LNCAP (cell line): ENCODE measurements around the gene SLC22A8.
A peak's percentile ranks its signal among the peaks of the same experiment; 100 is the strongest.

Experiments
- TF ChIP-seq, protein P1 (sequence below): fragments of 450-650 bp; IDR thresholded peaks from 2 replicates; pipeline ENCODE4 v1.5.1; 2017; ENCODE audit warnings: mild to moderate bottlenecking

Gene SLC22A8, protein sequence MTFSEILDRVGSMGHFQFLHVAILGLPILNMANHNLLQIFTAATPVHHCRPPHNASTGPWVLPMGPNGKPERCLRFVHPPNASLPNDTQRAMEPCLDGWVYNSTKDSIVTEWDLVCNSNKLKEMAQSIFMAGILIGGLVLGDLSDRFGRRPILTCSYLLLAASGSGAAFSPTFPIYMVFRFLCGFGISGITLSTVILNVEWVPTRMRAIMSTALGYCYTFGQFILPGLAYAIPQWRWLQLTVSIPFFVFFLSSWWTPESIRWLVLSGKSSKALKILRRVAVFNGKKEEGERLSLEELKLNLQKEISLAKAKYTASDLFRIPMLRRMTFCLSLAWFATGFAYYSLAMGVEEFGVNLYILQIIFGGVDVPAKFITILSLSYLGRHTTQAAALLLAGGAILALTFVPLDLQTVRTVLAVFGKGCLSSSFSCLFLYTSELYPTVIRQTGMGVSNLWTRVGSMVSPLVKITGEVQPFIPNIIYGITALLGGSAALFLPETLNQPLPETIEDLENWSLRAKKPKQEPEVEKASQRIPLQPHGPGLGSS

DNA sequence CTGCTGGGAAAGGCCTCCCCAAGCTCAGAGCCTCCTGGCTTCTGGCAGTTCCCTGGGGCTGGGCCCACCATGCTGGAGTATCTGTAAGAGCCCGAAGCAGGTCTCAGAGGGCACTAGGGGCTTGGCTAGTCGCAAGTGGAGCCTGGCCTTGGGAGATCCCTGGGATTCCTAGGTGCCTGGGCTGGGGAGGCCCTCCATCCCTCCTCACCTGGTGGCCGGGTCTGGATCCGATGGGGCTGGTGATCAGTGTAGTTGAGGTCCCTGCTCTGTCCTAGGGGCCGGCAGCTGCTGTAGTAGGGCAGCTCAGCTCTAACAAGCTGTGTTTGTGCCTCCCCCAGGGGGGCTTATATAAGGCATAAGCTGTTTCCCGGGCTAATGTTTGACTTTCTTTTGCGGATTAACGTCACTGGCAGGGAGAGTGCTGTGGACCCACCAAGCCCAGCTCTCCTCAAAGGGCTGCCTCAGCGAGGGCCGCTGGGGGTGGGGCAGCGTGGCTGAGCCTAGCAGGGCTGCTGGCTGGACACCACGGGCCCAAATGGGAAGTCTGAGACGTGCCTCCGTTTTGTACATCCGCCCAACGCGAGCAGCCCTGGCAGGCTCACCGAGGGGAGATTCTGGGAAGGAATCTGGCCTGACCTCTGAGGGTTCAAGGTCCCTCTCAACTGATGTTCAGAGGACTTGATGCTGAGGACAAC lies at the start of gene SLC22A8:
TSS of gene SLC22A8 (minus strand) at position 321 of the 695 bp plus-strand sequence. CDS start 883 bp downstream, outside the sequence.
- TF ChIP-seq, protein P1, sequence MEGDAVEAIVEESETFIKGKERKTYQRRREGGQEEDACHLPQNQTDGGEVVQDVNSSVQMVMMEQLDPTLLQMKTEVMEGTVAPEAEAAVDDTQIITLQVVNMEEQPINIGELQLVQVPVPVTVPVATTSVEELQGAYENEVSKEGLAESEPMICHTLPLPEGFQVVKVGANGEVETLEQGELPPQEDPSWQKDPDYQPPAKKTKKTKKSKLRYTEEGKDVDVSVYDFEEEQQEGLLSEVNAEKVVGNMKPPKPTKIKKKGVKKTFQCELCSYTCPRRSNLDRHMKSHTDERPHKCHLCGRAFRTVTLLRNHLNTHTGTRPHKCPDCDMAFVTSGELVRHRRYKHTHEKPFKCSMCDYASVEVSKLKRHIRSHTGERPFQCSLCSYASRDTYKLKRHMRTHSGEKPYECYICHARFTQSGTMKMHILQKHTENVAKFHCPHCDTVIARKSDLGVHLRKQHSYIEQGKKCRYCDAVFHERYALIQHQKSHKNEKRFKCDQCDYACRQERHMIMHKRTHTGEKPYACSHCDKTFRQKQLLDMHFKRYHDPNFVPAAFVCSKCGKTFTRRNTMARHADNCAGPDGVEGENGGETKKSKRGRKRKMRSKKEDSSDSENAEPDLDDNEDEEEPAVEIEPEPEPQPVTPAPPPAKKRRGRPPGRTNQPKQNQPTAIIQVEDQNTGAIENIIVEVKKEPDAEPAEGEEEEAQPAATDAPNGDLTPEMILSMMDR: no peak

DNA sequence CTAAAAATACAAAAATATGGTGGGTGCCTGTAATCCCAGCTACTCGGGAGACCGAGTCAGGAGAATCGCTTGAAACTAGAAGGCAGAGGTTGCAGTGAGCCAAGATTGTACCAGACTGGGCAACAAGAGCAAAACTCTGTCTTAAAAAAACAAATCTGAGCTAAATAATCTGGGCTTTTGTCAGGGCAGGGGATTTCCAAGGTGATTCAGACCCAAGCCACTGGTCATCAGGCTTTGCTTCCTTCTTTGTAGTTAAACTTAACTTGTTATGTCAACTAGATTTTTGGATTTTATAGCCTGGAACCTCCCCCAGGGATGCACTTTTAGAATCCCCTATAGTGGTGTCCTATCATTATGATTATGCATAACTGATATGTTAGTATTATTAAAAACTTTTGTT lies 27.0 kb upstream of the SLC22A8 start:
- TF ChIP-seq, protein P1: no peak

DNA sequence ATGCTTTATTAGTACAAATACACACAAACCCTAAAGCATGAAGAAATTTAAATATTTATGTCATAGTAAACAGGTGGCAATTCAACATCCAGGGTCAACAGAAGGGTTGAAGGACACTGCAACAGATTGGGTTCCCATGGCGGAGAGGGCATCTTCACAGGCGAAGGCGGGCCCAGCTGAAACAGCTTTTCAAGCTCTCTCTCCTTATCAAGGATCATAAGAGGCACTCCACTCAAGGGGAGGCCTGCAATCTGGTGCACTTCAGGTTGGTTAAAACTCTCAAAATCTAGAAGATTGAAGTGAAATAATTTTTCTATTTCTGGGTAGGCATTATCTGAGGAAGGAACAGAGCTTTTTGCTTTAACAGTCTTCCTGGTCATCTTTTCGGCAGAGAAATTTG lies 16.8 kb upstream of the SLC22A8 start:
- TF ChIP-seq, protein P1: no peak

DNA sequence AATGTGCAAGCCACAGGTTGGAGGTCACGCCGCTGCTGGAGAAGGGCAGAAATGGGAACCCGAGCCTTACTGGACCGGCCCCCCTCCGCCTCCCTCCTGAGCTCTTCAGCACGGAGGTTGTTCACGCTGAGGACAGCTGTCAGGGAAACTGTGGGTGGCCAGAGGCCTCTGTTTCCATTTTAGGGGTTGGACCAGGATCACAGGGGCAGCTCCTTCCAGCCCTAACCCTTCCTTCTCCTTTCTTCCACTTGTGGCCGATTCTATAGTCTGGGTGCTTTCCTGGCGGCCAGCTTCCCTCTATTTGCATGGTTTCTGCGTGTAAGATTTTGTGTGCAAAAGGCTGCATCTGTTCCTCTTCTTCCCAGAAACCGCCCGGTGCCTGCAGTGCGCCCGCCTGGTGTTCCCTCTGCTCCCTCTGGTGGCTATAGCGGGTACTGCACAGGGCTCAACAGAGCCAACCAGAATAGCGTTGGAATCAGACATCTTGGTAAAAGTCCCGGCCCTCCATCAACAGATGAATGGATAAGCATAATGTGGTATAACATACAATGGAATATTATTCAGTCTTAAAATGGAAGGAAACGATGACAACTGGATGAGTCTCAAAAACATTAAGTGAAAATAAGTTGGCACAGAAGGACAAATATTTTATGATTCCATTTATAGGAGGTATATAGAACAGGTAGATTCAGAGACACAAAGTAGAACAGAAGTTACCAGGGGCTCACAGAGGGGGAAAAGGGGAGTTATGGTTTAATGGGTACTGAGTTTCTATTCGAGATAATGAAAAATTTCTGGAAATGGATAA lies 8.4 kb upstream of the SLC22A8 start:
- TF ChIP-seq, protein P1: peak; percentile 99

DNA sequence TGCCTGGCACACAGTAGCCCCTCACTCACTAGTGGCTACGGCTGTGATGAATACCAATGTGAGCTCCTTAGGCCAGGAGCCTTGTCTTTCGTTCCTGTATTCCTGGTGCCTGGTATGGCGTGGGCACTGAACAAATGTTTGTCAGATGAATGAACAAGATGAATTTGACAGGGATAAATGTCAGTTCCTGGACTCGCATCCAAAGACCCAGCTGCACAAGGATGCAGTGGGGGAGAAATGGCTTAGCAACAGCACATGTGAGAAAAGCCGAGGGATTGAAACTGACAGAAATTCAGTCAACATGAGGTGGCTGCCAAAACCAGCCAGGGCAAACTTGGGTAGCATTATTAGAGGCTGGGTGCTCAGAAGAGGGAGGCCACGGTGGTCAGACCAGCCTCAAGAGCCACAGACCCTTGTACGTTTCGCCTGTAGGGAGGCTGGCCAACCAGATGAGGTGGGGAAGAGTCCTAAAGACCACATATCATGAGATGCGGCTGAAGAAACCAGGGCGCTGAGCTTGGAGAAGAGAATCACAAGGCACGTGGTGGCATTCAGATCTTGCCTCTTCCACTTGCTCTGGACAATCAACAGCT lies 7.7 kb upstream of the SLC22A8 start:
- TF ChIP-seq, protein P1: no peak

DNA sequence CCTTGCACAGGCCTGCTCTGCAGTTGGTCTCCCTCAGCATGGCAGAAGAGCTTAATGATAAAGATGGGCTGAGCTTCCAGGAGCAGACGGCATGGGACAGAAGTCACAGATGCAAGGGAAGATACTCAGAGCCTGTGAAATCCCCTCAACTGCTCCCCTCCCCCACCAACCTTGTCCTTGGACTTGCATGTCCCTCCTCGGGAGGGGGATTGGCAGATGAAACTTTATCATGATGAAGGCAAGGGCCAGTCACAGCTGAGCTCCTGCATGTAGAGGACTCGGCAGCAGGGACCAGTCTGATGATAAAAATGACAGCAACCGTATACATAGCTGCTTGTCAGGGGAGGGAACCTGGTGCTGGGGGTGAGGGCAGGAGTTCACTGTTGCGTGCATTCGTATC lies 6.8 kb upstream of the SLC22A8 start:
- TF ChIP-seq, protein P1: no peak
